HEK293 (cell line): ENCODE data around the gene FCAR.

Experiments
- CTCF ChIA-PET: fragments of 350-600 bp; formaldehyde crosslinking; extraction: SDS; loops from one replicate; lab custom pipeline; 2021; ENCODE audit warnings: antibody characterized with exemption; lab: Yijun Ruan, JAX
- POLR2A ChIA-PET: fragments of 300-600 bp; formaldehyde crosslinking; extraction: SDS; loops from one replicate; lab custom pipeline; 2020; ENCODE audit warnings: antibody characterized with exemption, inconsistent platforms; lab: Yijun Ruan, JAX
- H3K27ac ChIP-seq: fragments of 200-500 bp; sonication (Bioruptor generic); 2 replicates; pipeline ENCODE4 v1.5.1; 2014; ENCODE audit warnings: low read depth, low read length, control low read depth, inconsistent platforms; ENCODE audit errors: extremely low read depth
- H3K36me3 ChIP-seq, 2 experiments: fragments of 200-500 bp in 1 of 2; sonication (Bioruptor generic) in 1 of 2; 1 replicate in 1 of 2; 2 replicates in 1 of 2; pipeline ENCODE4 v1.5.1; 2014 to 2017; ENCODE audit warnings: inconsistent platforms in 2 of 2, low read length in 2 of 2; ENCODE audit not compliant: control insufficient read depth in 2 of 2, insufficient read depth in 1 of 2
- H3K4me1 ChIP-seq: fragments of 200-500 bp; sonication (Bioruptor generic); 2 replicates; pipeline ENCODE4 v1.5.1; 2014; ENCODE audit warnings: mild to moderate bottlenecking, low read length, inconsistent platforms; ENCODE audit not compliant: control insufficient read depth, insufficient read depth
- H3K4me3 ChIP-seq: 2 replicates; pipeline ENCODE4 v1.5.1; 2011; ENCODE audit warnings: low read depth, mild to moderate bottlenecking, control low read depth, low read length, moderate library complexity
- H3K9me3 ChIP-seq: fragments of 200-500 bp; sonication (Bioruptor generic); 2 replicates; pipeline ENCODE4 v1.5.1; 2014; ENCODE audit warnings: low read depth, low read length, inconsistent platforms; ENCODE audit not compliant: control insufficient read depth, insufficient read depth
- CTCF ChIP-seq: fragments of 450-650 bp; formaldehyde crosslinking; IDR thresholded peaks from 2 replicates; pipeline ENCODE4 v1.5.1; 2016; ENCODE audit warnings: missing biosample characterization, missing genetic modification characterization
- FEZF1 ChIP-seq: fragments of 450-650 bp; formaldehyde crosslinking; IDR thresholded peaks from 2 replicates; pipeline ENCODE4 v1.5.1; 2016; ENCODE audit warnings: missing biosample characterization, missing genetic modification characterization
- GLI2 ChIP-seq: fragments of 450-650 bp; formaldehyde crosslinking; IDR thresholded peaks from 2 replicates; pipeline ENCODE4; 2017; ENCODE audit warnings: missing biosample characterization, missing genetic modification characterization, low read depth, borderline replicate concordance
- GLIS2 ChIP-seq: fragments of 450-650 bp; formaldehyde crosslinking; IDR thresholded peaks from 2 replicates; pipeline ENCODE4 v1.5.1; 2016; ENCODE audit warnings: missing biosample characterization, missing genetic modification characterization
- HOXD13 ChIP-seq: sonication (generic); formaldehyde crosslinking; IDR thresholded peaks from 2 replicates; pipeline ENCODE4 v1.8.0; 2022; ENCODE audit warnings: missing genetic modification reagents, borderline replicate concordance
- INSM2 ChIP-seq: fragments of 450-650 bp; formaldehyde crosslinking; IDR thresholded peaks from 2 replicates; pipeline ENCODE4 v1.5.1; 2016; ENCODE audit warnings: missing biosample characterization, missing genetic modification characterization
- KLF10 ChIP-seq: fragments of 450-650 bp; IDR thresholded peaks from 2 replicates; pipeline ENCODE4 v1.5.1; 2018; ENCODE audit warnings: missing biosample characterization, mild to moderate bottlenecking, missing genetic modification characterization
- MZF1 ChIP-seq: fragments of 450-650 bp; formaldehyde crosslinking; IDR thresholded peaks from 2 replicates; pipeline ENCODE4 v1.5.1; 2017; ENCODE audit warnings: missing biosample characterization, missing genetic modification characterization, borderline replicate concordance
- REST ChIP-seq: fragments of 450-650 bp; formaldehyde crosslinking; IDR thresholded peaks from 2 replicates; pipeline ENCODE4 v1.5.1; 2016; ENCODE audit warnings: missing biosample characterization, missing genetic modification characterization
- SETDB1 ChIP-seq: IDR thresholded peaks from one replicate; pipeline ENCODE4 v1.6.1; 2017; ENCODE audit warnings: mild to moderate bottlenecking, low read length, moderate library complexity, mixed read lengths; ENCODE audit not compliant: insufficient read length
- YY1 ChIP-seq: fragments of 450-650 bp; formaldehyde crosslinking; IDR thresholded peaks from 2 replicates; pipeline ENCODE4 v1.5.1; 2018; ENCODE audit warnings: missing biosample characterization, missing genetic modification characterization
- ZBTB20 ChIP-seq: fragments of 450-650 bp; formaldehyde crosslinking; IDR thresholded peaks from 2 replicates; pipeline ENCODE4 v1.5.1; 2016; ENCODE audit warnings: missing biosample characterization, missing genetic modification characterization
- ZBTB26 ChIP-seq: fragments of 450-650 bp; formaldehyde crosslinking; optimal IDR thresholded peaks from 2 replicates; pipeline ENCODE3; 2016; ENCODE audit warnings: missing biosample characterization, mild to moderate bottlenecking, missing genetic modification characterization
- ZBTB48 ChIP-seq: fragments of 450-650 bp; formaldehyde crosslinking; IDR thresholded peaks from 2 replicates; pipeline ENCODE4 v1.5.1; 2016; ENCODE audit warnings: missing biosample characterization, missing genetic modification characterization
- ZBTB6 ChIP-seq: fragments of 450-650 bp; formaldehyde crosslinking; IDR thresholded peaks from 2 replicates; pipeline ENCODE4 v1.5.1; 2017; ENCODE audit warnings: missing biosample characterization, missing genetic modification characterization
- ZBTB8A ChIP-seq: fragments of 450-650 bp; formaldehyde crosslinking; IDR thresholded peaks from 2 replicates; pipeline ENCODE4 v1.5.1; 2016; ENCODE audit warnings: missing biosample characterization, missing genetic modification characterization
- ZNF10 ChIP-seq: fragments of 450-650 bp; formaldehyde crosslinking; IDR thresholded peaks from 2 replicates; pipeline ENCODE4 v1.5.1; 2017; ENCODE audit warnings: missing biosample characterization, missing genetic modification characterization
- ZNF221 ChIP-seq: fragments of 450-650 bp; formaldehyde crosslinking; IDR thresholded peaks from 2 replicates; pipeline ENCODE4 v1.5.1; 2017; ENCODE audit warnings: missing biosample characterization, missing genetic modification characterization, borderline replicate concordance
- ZNF266 ChIP-seq: fragments of 450-650 bp; formaldehyde crosslinking; IDR thresholded peaks from 2 replicates; pipeline ENCODE4 v1.5.1; 2016; ENCODE audit warnings: missing biosample characterization, missing genetic modification characterization, low read depth
- ZNF335 ChIP-seq: fragments of 450-650 bp; formaldehyde crosslinking; conservative IDR thresholded peaks from 2 replicates; pipeline ENCODE4 v1.5.1; 2016; ENCODE audit warnings: missing biosample characterization, missing genetic modification characterization
- ZNF664 ChIP-seq: fragments of 450-650 bp; formaldehyde crosslinking; IDR thresholded peaks from 2 replicates; pipeline ENCODE4 v1.5.1; 2016; ENCODE audit warnings: missing biosample characterization, missing genetic modification characterization
- ZNF692 ChIP-seq: fragments of 450-650 bp; formaldehyde crosslinking; IDR thresholded peaks from 2 replicates; pipeline ENCODE4 v1.5.1; 2016; ENCODE audit warnings: missing biosample characterization, missing genetic modification characterization
- ZNF701 ChIP-seq: fragments of 450-650 bp; formaldehyde crosslinking; IDR thresholded peaks from 2 replicates; pipeline ENCODE4 v1.5.1; 2016; ENCODE audit warnings: missing biosample characterization, missing genetic modification characterization
- ZSCAN16 ChIP-seq: fragments of 450-650 bp; formaldehyde crosslinking; IDR thresholded peaks from 2 replicates; pipeline ENCODE4 v1.5.1; 2016; ENCODE audit warnings: missing biosample characterization, missing genetic modification characterization

The FCAR gene

GRCh38 chr19:54850930-54851329 is 23.1 kb upstream of the FCAR start:
- H3K4me1 ChIP-seq: no peaks in the 10 kb centered on the region
- no peak overlapping the region for H3K27ac ChIP-seq
- H3K4me3 ChIP-seq: no peak overlapping the region
- CTCF ChIA-PET: no interaction called here
- TF ChIP-seq ZNF692 (tag by site-specific recombination): no peak
- TF ChIP-seq ZBTB26 (tag by site-specific recombination): no peak
- TF ChIP-seq FEZF1 (tag by site-specific recombination): no peak
- no peak for TF ChIP-seq GLIS2 (tag by site-specific recombination)
- TF ChIP-seq ZNF335: no peak
- no peak for TF ChIP-seq ZBTB8A (tag by site-specific recombination)
- TF ChIP-seq ZNF221 (tag by site-specific recombination): no peak
- TF ChIP-seq INSM2: no peak
- no peak for TF ChIP-seq ZNF701 (tag by site-specific recombination)
- TF ChIP-seq REST (tag by site-specific recombination): no peak
- TF ChIP-seq GLI2 (tag by site-specific recombination): no peak
- POLR2A ChIA-PET: no interaction called here
- no peaks in the 10 kb centered on the region; the same call in 1 of the 2 replicates for H3K9me3 ChIP-seq
- H3K36me3 ChIP-seq: no peaks in the 10 kb centered on the region

- no peaks in the 10 kb centered on the region for H3K36me3 ChIP-seq
- no peak overlapping the region for H3K4me3 ChIP-seq
- no peaks in the 10 kb centered on the region for H3K4me1 ChIP-seq
- POLR2A ChIA-PET: no interaction called here
- CTCF ChIA-PET: no interaction called here
- H3K9me3 ChIP-seq: no peaks in the 10 kb centered on the region; the same call in 1 of the 2 replicates
- H3K27ac ChIP-seq: no peak overlapping the region
- TF ChIP-seq SETDB1 (no peak), CTCF (tag by site-specific recombination) (no peak), MZF1 (tag by site-specific recombination) (no peak), ZNF10 (no peak), YY1 (tag by site-specific recombination) (no peak), ZNF664 (tag by site-specific recombination) (no peak), ZBTB20 (tag by site-specific recombination) (no peak), ZNF266 (tag by site-specific recombination) (no peak), ZSCAN16 (no peak), HOXD13 (no peak), ZBTB48 (no peak), KLF10 (no peak), ZBTB6 (tag by site-specific recombination) (no peak)
These were observed 22.7 kb upstream of the FCAR start for GRCh38 chr19:54851353-54851752.
